IPS-NIHi7 (cell line): ENCODE data around the gene EIF4A3.

Experiments
- DNase-seq: peaks from one replicate; pipeline ENCODE4 v3.0.0; 2012; ENCODE audit warnings: mixed read lengths; ENCODE audit errors: extremely low spot score

EIF4A3 gene

GRCh38 chr17:80147035-80147822 is at the start of gene EIF4A3:
Gene EIF4A3, minus strand, starts transcription at chr17:80147128. Its CDS starts 167 bp downstream, at chr17:80146961.
- DNase-seq: peak; percentile 99

GRCh38 chr17:80196652-80197051 is 49.7 kb upstream of the EIF4A3 start:
- no peak for DNase-seq

GRCh38 chr17:80195671-80196529 is 49.0 kb upstream of the EIF4A3 start:
- DNase-seq: peak; percentile 74

GRCh38 chr17:80195141-80195540 is 48.2 kb upstream of the EIF4A3 start:
- no peak for DNase-seq

DNA sequence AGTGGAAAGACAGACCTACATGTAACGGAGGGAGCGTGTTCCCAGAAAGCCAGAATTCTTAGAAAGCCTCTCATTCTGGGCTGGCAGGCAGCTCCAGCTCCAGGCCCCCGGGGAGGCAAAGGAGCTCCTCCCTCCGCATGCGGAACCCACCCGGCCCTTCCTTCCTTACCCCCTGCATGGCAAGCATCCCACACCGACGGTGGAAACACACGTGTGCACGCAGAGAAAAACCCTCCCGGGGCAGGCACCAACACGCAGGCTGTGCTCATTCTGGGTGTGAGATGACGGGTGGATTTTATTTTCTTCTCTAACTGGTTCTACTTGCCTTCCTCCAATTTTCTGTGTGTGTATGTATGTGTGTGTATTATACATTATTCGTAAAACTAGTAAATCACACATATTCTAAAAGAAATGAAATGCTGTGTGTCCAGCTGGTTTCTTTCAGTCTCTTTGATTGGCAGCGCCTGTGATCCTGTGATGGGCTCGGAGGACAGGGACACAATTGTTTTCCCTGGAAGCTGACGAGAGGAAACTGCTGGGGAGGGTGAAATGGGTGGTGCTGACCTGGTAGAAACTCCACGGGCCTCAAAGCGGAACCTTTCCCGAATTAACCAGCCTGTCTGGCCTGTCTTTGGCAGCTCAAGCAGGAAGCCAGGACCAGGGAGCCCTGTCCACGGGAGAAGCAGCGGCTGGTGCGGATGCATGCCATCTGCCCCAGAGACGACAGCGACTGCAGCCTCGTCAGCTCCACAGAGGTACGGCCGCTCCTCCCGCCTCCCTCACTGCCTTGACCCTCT is 45.1 kb upstream of the EIF4A3 start:
- no peak for DNase-seq

GRCh38 chr17:80191192-80191591 is 44.3 kb upstream of the EIF4A3 start:
- DNase-seq: peak; percentile 63

DNA sequence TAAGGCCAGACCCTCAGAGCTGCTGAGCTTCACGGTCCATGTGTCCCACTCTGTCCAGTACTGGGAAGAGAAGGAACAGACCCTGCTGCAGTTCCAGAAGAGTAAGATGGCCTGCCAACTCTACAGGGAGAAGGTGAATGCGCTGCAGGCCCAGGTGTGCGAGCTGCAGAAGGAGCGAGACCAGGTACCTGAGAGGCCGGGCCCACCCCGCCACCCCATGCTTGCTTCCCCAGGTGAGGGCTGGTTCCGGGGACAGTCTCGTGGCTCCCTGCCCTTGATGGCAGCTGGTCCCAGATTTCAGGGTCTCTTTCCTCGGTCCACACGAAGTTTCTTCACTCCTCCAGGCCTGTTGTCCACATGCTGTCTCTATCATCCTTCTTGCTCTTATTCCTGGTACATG is 43.8 kb upstream of the EIF4A3 start:
- DNase-seq: no peak

DNA sequence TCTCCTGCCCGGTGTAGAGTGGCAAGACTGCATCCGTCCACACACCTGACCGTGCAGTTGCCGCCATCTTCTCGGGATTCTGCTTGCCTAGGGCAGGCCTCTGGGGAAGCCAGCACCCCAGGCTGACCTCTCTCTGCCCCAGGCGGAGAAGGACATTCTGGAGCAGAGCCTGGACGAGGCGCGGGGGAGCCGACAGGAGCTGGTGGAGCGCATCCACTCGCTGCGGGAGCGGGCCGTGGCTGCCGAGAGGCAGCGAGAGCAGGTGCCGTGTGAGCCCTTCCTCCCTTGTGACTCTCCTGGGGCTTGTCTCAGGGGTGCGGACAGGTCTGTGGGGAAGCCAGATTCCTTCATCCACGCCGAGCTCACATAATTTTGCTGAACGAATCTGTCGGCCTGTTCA is 42.7 kb upstream of the EIF4A3 start:
- DNase-seq: no peak

DNA sequence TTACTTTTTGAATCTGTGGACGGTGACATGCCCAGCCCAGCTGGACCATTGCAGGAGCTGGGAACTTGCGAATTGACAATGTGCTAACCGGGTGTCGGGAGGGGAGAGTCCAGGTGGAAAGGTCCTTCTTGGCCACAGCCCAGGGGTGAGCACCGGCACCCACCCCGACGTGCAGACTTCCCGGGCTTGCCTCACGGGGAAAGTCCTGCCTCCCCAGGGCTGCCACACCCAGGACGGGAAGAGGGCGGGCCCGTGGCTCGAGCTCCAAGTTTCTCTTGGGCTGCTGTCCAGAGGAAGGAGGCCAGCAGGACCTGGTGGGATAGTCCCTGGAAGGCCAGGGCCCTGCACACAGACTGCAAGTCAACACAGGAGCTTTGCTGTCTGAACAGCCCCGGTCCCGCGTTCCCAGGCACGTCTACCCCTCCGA is 40.6 kb upstream of the EIF4A3 start:
- no peak for DNase-seq

DNA sequence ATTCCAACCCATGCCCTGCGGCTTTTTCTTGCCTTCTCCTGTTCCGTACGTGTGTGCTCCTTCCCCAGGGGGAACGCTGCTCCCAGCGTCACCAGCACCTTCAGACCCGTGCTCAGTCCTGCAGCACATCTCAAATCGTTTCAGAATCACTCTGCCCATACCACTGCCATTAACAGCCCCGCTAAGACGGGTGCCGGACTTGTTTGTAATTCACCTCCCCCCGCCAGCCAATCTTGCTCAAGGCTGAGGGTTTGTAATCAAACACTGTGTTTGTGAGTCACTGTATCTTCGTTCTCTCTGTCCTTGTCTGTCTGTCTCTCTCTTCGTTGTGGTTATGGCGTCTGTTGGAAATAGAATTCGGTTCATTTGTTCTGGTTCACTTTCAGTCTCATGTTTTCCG is 40.2 kb upstream of the EIF4A3 start:
- DNase-seq: no peak

- DNase-seq: no peak
Observed at GRCh38 chr17:80185968-80186367, 39.0 kb upstream of the EIF4A3 start.

- DNase-seq: no peak
Observed at GRCh38 chr17:80184423-80184714, 37.4 kb upstream of the EIF4A3 start.

GRCh38 chr17:80183581-80184422 is 36.9 kb upstream of the EIF4A3 start:
- DNase-seq: no peak

- DNase-seq: no peak
Observed at GRCh38 chr17:80182845-80183223, 35.9 kb upstream of the EIF4A3 start.

GRCh38 chr17:80182118-80182844 is 35.4 kb upstream of the EIF4A3 start:
- no peak for DNase-seq

- no peak for DNase-seq
Observed at GRCh38 chr17:80181431-80181830, 34.5 kb upstream of the EIF4A3 start.

GRCh38 chr17:80180192-80180591 is 33.3 kb upstream of the EIF4A3 start:
- DNase-seq: no peak

GRCh38 chr17:80177986-80178595 is 31.2 kb upstream of the EIF4A3 start:
- DNase-seq: no peak

DNA sequence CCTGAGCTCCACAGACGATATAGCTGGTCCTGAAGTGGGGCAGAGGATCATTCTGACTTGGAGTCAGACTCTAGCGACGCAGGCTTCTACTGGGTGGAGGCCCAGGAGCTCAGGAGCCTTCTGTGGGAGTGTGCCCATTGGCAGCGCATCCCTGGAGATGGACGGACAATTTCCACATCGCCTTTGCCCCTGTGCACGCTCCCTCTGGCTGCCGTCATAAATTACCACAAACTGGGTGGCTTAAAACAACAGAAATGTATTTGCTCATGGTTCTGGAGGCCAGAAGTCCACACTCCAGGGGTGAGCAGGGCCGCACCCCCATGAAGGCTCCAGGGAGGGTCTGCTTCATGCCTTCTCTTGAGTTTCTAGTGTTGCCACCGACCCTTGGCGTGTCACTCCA is 29.8 kb upstream of the EIF4A3 start:
- DNase-seq: no peak

- no peak for DNase-seq
Observed at GRCh38 chr17:80173916-80174315, 27.0 kb upstream of the EIF4A3 start.
